Mesendoderm (in vitro differentiated cells): ENCODE data around the gene LYRM4.

Experiments
- DNase-seq: peaks from one replicate; pipeline ENCODE4 v3.0.0; 2013
- H2AK5ac ChIP-seq: 2 replicates; pipeline ENCODE4 v1.6.1; 2013; ENCODE audit warnings: low read length, inconsistent platforms
- H2BK120ac ChIP-seq: 2 replicates; pipeline ENCODE4 v1.6.1; 2013; ENCODE audit warnings: low read depth, mild to moderate bottlenecking, low read length, moderate library complexity, mixed read lengths
- H2BK15ac ChIP-seq: replicated peaks from 2 replicates; pipeline ENCODE4 v1.6.1; 2013; ENCODE audit warnings: low read depth, mild to moderate bottlenecking, moderate library complexity
- H2BK5ac ChIP-seq: 2 replicates; pipeline ENCODE4 v1.6.1; 2013; ENCODE audit warnings: low read length, inconsistent platforms
- H3K18ac ChIP-seq: 2 replicates; pipeline ENCODE4 v1.6.1; 2013; ENCODE audit warnings: mild to moderate bottlenecking, low read length, mixed read lengths
- H3K23ac ChIP-seq: one replicate; pipeline ENCODE4 v1.6.1; 2013; ENCODE audit warnings: low read length
- H3K27ac ChIP-seq: 2 replicates; pipeline ENCODE4 v1.5.1; 2013; ENCODE audit warnings: low read depth, mild to moderate bottlenecking, inconsistent platforms, low read length, moderate library complexity
- H3K27me3 ChIP-seq: 2 replicates; pipeline ENCODE4 v1.6.1; 2013; ENCODE audit warnings: low read length, control low read depth, mild to moderate bottlenecking, inconsistent platforms; ENCODE audit not compliant: insufficient read depth, poor library complexity
- H3K36me3 ChIP-seq: 2 replicates; pipeline ENCODE4 v1.6.1; 2013; ENCODE audit warnings: low read length, inconsistent platforms; ENCODE audit not compliant: control insufficient read depth, insufficient read depth
- H3K4ac ChIP-seq: one replicate; pipeline ENCODE4 v1.6.1; 2013; ENCODE audit warnings: low read depth, mild to moderate bottlenecking, low read length, moderate library complexity
- H3K4me1 ChIP-seq: 2 replicates; pipeline ENCODE4 v1.6.1; 2013; ENCODE audit warnings: low read depth, low read length, inconsistent platforms; ENCODE audit not compliant: control insufficient read depth
- H3K4me2 ChIP-seq: 2 replicates; pipeline ENCODE4 v1.6.1; 2013; ENCODE audit warnings: low read length
- H3K4me3 ChIP-seq: 2 replicates; pipeline ENCODE4 v1.5.1; 2013; ENCODE audit warnings: mild to moderate bottlenecking, low read length
- H3K56ac ChIP-seq: one replicate; pipeline ENCODE4 v1.6.1; 2013; ENCODE audit warnings: low read length
- H3K79me1 ChIP-seq: 2 replicates; pipeline ENCODE4 v1.6.1; 2013; ENCODE audit warnings: low read length, inconsistent platforms
- H3K79me2 ChIP-seq: 2 replicates; pipeline ENCODE4 v1.6.1; 2013; ENCODE audit warnings: mild to moderate bottlenecking, low read length; ENCODE audit not compliant: control insufficient read depth, insufficient read depth
- H3K9ac ChIP-seq: 2 replicates; pipeline ENCODE4 v1.6.1; 2013; ENCODE audit warnings: low read length, inconsistent platforms
- H4K5ac ChIP-seq: one replicate; pipeline ENCODE4 v1.6.1; 2013; ENCODE audit warnings: low read length
- H4K8ac ChIP-seq: one replicate; pipeline ENCODE4 v1.6.1; 2013; ENCODE audit warnings: low read depth, mild to moderate bottlenecking, control low read depth, low read length, moderate library complexity
- WGBS: extraction: QIAGEN DNeasy Blood & Tissue Kit; methylation state at CpG from one replicate; pipeline ENCODE4 v1.1.7; 2013; ENCODE audit warnings: low lambda C conversion rate, missing lambda C conversion rate; ENCODE audit not compliant: insufficient coverage; ENCODE audit errors: extremely low coverage; 5-methylcytosine and 5-hydroxymethylcytosine counted together

Gene LYRM4

DNA sequence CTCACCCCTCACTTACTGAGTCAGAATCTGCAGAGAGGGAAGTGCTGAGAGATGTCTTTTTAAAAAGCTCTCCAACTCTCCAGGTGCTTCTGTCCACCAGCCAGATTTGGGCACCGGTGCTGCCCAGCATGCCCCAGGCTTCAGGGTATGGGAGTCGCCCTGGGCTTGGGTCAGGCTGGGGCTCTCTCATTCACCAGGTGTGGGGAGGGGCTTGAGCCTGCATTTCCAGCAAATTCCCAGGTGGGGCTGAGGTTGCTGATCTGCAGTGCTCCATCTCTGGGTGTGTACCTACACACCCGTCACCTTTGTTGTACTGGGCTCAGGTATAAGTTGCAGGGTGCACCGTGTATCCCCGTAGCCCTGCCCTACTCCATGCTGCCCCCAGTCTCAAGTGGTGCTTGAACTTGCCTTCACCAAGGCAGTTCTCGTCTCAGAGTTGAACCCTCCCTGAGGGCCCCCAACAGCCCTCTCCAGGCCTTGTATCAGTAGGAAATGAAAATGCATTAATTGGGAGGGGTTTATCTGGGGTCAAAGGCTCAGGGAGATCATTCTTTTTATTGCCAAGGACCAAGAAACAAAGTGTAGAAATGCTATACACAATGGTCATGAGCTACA is 152.1 kb downstream of the LYRM4 start:
- Histone ChIP-seq H2BK15ac (no peak overlapping the region), H3K56ac (no peak overlapping the region), H2BK120ac (no peak overlapping the region), H3K4me2 (no peak overlapping the region), H2BK5ac (no peak overlapping the region), H4K5ac (no peak overlapping the region), H3K9ac (no peak overlapping the region), H3K4me1 (no peaks in the 10 kb centered on the region), H2AK5ac (no peak overlapping the region), H3K36me3 (no peaks in the 10 kb centered on the region), H3K27me3 (no peaks in the 10 kb centered on the region), H3K79me2 (no peaks in the 10 kb centered on the region), H3K18ac (no peak overlapping the region), H3K27ac (no peak overlapping the region), H3K4ac (no peak overlapping the region), H3K4me3 (no peak overlapping the region), H3K79me1 (no peaks in the 10 kb centered on the region), H4K8ac (no peak overlapping the region), H3K23ac (no peak overlapping the region)
- DNase-seq = no peak
- no CpG with 5 or more reads among the region's 6 CpGs for WGBS

- H4K5ac ChIP-seq = no peak overlapping the region
- no peak overlapping the region for H2BK15ac ChIP-seq
- H3K23ac ChIP-seq = no peak overlapping the region
- H3K9ac ChIP-seq = no peak overlapping the region
- no CpG with 5 or more reads among the region's 9 CpGs for WGBS
- H3K79me2 ChIP-seq = no peaks in the 10 kb centered on the region
- H3K4me1 ChIP-seq = no peaks in the 10 kb centered on the region
- H3K18ac ChIP-seq = no peak overlapping the region
- no peak overlapping the region for H2BK120ac ChIP-seq
- H4K8ac ChIP-seq = no peak overlapping the region
- no peaks in the 10 kb centered on the region for H3K79me1 ChIP-seq
- no peak overlapping the region for H3K56ac ChIP-seq
- H2BK5ac ChIP-seq = no peak overlapping the region
- H3K36me3 ChIP-seq = no peaks in the 10 kb centered on the region
- no peak overlapping the region for H3K4me2 ChIP-seq
- no peak overlapping the region for H3K27ac ChIP-seq
- H3K4me3 ChIP-seq = no peak overlapping the region
- H3K27me3 ChIP-seq = no peaks in the 10 kb centered on the region
- no peak overlapping the region for H2AK5ac ChIP-seq
- H3K4ac ChIP-seq = no peak overlapping the region
- DNase-seq = no peak
Observed at GRCh38 chr6:5108068-5108467, 152.7 kb downstream of the LYRM4 start.

DNA sequence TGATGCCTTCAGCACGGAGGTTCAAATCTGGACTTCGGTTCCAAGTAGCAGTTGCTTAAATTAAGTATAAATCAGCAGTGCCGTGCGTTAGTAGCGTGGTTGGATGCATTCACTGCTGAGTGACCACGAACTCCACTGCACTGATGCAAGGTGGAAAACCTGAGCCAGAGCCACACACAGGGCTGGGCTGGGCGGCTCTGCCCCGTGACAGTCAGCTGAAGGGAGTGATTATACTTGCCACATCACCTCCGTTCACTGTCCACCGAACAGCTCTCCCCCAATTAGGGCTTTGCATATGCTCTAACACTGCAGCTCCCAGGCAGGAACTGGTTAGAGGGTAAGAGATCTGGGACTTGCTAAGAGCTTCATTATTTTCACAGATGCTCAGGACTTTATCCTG is 153.4 kb downstream of the LYRM4 start:
- Histone ChIP-seq H3K27ac (no peak overlapping the region), H4K8ac (no peak overlapping the region), H3K4me1 (no peaks in the 10 kb centered on the region), H2BK120ac (no peak overlapping the region), H3K9ac (no peak overlapping the region), H2BK15ac (no peak overlapping the region), H2BK5ac (no peak overlapping the region), H3K4me2 (no peak overlapping the region), H3K27me3 (no peaks in the 10 kb centered on the region), H3K4ac (no peak overlapping the region), H3K79me2 (no peaks in the 10 kb centered on the region), H3K36me3 (no peaks in the 10 kb centered on the region), H3K18ac (no peak overlapping the region), H3K56ac (no peak overlapping the region), H2AK5ac (no peak overlapping the region), H3K79me1 (no peaks in the 10 kb centered on the region), H4K5ac (no peak overlapping the region), H3K4me3 (no peak overlapping the region), H3K23ac (no peak overlapping the region)
- WGBS = no CpG with 5 or more reads among the region's 10 CpGs
- no peak for DNase-seq

DNA sequence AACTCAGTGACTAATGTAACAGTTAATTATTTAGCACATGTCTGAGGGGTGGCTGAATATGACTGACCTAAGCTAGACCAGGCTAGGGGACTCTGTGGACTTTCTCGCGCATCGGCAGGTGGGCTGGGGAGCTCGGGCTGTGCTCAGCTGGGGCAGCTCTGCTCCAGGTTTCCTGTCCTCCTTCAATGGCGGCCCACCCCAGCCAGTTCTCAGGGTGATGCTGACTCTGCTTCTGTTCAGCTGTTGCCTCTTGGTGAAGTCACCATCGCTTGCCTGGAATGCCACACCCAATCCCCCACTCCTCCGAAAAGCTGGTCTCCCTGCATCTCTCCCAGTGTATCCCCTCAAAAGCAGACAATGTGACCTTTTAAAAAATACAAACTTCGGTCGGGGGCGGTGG is 155.6 kb downstream of the LYRM4 start:
- WGBS = no CpG with 5 or more reads among the region's 10 CpGs
- Histone ChIP-seq H2BK15ac (no peak overlapping the region), H3K56ac (no peak overlapping the region), H3K36me3 (no peaks in the 10 kb centered on the region), H3K9ac (no peak overlapping the region), H4K5ac (no peak overlapping the region), H2BK120ac (no peak overlapping the region), H3K4ac (no peak overlapping the region), H3K4me2 (no peak overlapping the region), H3K79me1 (no peaks in the 10 kb centered on the region), H3K79me2 (no peaks in the 10 kb centered on the region), H3K4me1 (no peaks in the 10 kb centered on the region), H2BK5ac (no peak overlapping the region), H3K23ac (no peak overlapping the region), H3K4me3 (no peak overlapping the region), H3K27me3 (no peaks in the 10 kb centered on the region), H4K8ac (no peak overlapping the region), H3K18ac (no peak overlapping the region), H3K27ac (no peak overlapping the region), H2AK5ac (no peak overlapping the region)
- no peak for DNase-seq

GRCh38 chr6:5104667-5105066 is 156.1 kb downstream of the LYRM4 start:
- Histone ChIP-seq H3K18ac (no peak overlapping the region), H3K27ac (no peak overlapping the region), H3K23ac (no peak overlapping the region), H3K79me1 (no peaks in the 10 kb centered on the region), H3K27me3 (no peaks in the 10 kb centered on the region), H3K79me2 (no peaks in the 10 kb centered on the region), H3K9ac (no peak overlapping the region), H3K4me2 (no peak overlapping the region), H4K8ac (no peak overlapping the region), H2BK5ac (no peak overlapping the region), H2AK5ac (no peak overlapping the region), H4K5ac (no peak overlapping the region), H3K36me3 (no peaks in the 10 kb centered on the region), H3K4me1 (no peaks in the 10 kb centered on the region), H3K4me3 (no peak overlapping the region), H3K4ac (no peak overlapping the region), H2BK15ac (no peak overlapping the region), H2BK120ac (no peak overlapping the region), H3K56ac (no peak overlapping the region)
- WGBS = no CpG with 5 or more reads among the region's 6 CpGs
- no peak for DNase-seq

DNA sequence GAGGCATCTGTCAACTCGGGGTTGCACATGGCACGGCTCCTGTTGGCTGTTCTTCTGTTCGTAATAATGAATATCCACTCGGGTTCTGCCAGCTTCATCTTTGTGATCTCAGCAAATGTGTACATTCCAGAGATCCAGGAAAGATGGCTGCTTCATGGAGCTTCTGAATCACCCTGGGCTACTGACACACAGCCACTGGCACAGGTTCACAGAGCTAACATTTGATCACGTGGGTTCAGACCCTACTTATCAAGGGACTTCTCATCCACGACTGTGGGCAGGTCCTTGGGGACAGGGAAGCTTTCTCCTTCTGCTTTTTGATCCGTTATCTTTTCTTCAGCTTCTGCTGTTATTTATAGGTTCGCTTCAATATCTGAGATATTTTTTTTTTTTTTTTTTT is 157.5 kb downstream of the LYRM4 start:
- Histone ChIP-seq H3K4me2 (no peak overlapping the region), H3K56ac (no peak overlapping the region), H3K4ac (no peak overlapping the region), H2BK5ac (no peak overlapping the region), H3K9ac (no peak overlapping the region), H2BK15ac (no peak overlapping the region), H3K79me1 (no peaks in the 10 kb centered on the region), H3K36me3 (no peaks in the 10 kb centered on the region), H4K8ac (no peak overlapping the region), H3K27ac (no peak overlapping the region), H4K5ac (no peak overlapping the region), H3K27me3 (no peaks in the 10 kb centered on the region), H3K4me1 (no peaks in the 10 kb centered on the region), H2AK5ac (no peak overlapping the region), H3K4me3 (no peak overlapping the region), H3K18ac (no peak overlapping the region), H2BK120ac (no peak overlapping the region), H3K79me2 (no peaks in the 10 kb centered on the region), H3K23ac (no peak overlapping the region)
- no CpG with 5 or more reads among the region's 8 CpGs for WGBS
- no peak for DNase-seq
